ENCODE results near the gene TRIM75. TPM values are rescaled to one million over a fixed set of nuclear protein-coding genes. Genes with fewer than 3 reads are reported as not detected.

The TRIM75 gene
- total and polyA plus RNA-seq, 2 of the 13 experiments (the other 11 are each of a cell fraction or from before 2014, with no cell fraction given) = not detected

- ATAC-seq (no peak), FAIRE-seq (no peak), DNase-seq (ENCODE audit: low spot score) (no peak)
- Histone ChIP-seq H3K4me1 (ENCODE audit: insufficient read depth, low read length) (peaks cover 6% of the 10 kb centered on the region; the same call in 1 of the 2 replicates), H3K4me3 (replicated peaks in 1 of 3; ENCODE audit: insufficient read depth in 1 of 3, low read depth in 2 of 3, low read length in 3 of 3) (no peak overlapping the region), H3K79me2 (ENCODE audit: insufficient read depth, low read length) (no peaks in the 10 kb centered on the region), H3K9ac (ENCODE audit: insufficient read depth, low read depth, low read length) (no peak overlapping the region), H3K27me3 (ENCODE audit: control insufficient read depth in 1 of 2, insufficient read depth in 2 of 2, low read length in 2 of 2) (peaks cover 2 to 5% of the 10 kb centered on the region in 2 experiments; a peak in 2 of 5 replicates), H3K9me3 (ENCODE audit: low read length) (no peaks in the 10 kb centered on the region), H2AFZ (ENCODE audit: low read length) (no peak overlapping the region), H3K36me3 (replicated peaks in 1 of 2; ENCODE audit: control insufficient read depth in 1 of 2, insufficient read depth in 2 of 2, low read length in 2 of 2) (no peaks in the 10 kb centered on the region), H3K4me2 (ENCODE audit: low read depth, low read length) (no peak overlapping the region), H4K20me1 (ENCODE audit: insufficient read depth, low read length) (no peaks in the 10 kb centered on the region), H3K27ac (ENCODE audit: extremely low read length, insufficient read depth, low read length) (no peak overlapping the region)
- no TSS peak for BruUV-seq (replicated peaks)
- in situ Hi-C loops (cut with HindIII; ENCODE audit: extremely low pct_ligation_motif_present, low pct_unique_long_range_greater_than_20kb) = no loop called here
- intact Hi-C loops (cut with micrococcal nuclease; ENCODE audit: unreplicated experiment) = no loop called here
- ChIA-PET CTCF (ENCODE audit: low intra/inter-chr PET ratio, low total read pairs) (no interaction called here), POLR2A (no interaction called here)
- TF ChIP-seq CREB1 (IDR thresholded peaks at IDR 0.05) (0 out of 2 replicates have a peak, but pooled peaks have one; percentile 61), CREB1 (CRISPR knock-in tag; IDR thresholded peaks at IDR 0.05) (no peak), ZNF652 (CRISPR knock-in tag; IDR thresholded peaks at IDR 0.05; ENCODE audit: borderline replicate concordance, low read depth) (no peak), ATF7 (IDR thresholded peaks at IDR 0.05) (peak; percentile 62), ATF7 (CRISPR knock-in tag; IDR thresholded peaks at IDR 0.05) (no peak)
- WGBS (ENCODE audit: low lambda C conversion rate) = 0% methylated on average over 1 of the region's 2 CpGs
These were observed 43.2 kb upstream of the TRIM75 start for GRCh38 chr4:165010487-165010886.

GRCh38 chr4:165010991-165011390 is 42.7 kb upstream of the TRIM75 start:
- no peak overlapping the region for H3K4me3 ChIP-seq (replicated peaks in 1 of 3; ENCODE audit: insufficient read depth in 1 of 3, low read depth in 2 of 3, low read length in 3 of 3)
- no peak for TF ChIP-seq RNF2 (conservative IDR thresholded peaks at IDR 0.05; ENCODE audit: low read depth)
- no peak for TF ChIP-seq NFKBIZ (CRISPR knock-in tag; IDR thresholded peaks at IDR 0.05)
- no peak for TF ChIP-seq CBFB (CRISPR knock-in tag; IDR thresholded peaks at IDR 0.05)
- no peak for TF ChIP-seq REL (CRISPR knock-in tag; conservative IDR thresholded peaks at IDR 0.05)
- TF ChIP-seq HOXA3 (CRISPR knock-in tag; IDR thresholded peaks at IDR 0.05) = no peak
- no peak for TF ChIP-seq ZNF562 (CRISPR knock-in tag; IDR thresholded peaks at IDR 0.05; ENCODE audit: borderline replicate concordance)
- no peak for TF ChIP-seq ETS1 (CRISPR knock-in tag; IDR thresholded peaks at IDR 0.05)
- no peak for TF ChIP-seq MAFF (IDR thresholded peaks at IDR 0.05; ENCODE audit: low read depth, low read length)
- no peak for TF ChIP-seq ZNF530 (CRISPR knock-in tag; IDR thresholded peaks at IDR 0.05; ENCODE audit: low read depth)
- no peak for TF ChIP-seq EED (CRISPR knock-in tag; IDR thresholded peaks at IDR 0.05)
- no peak for TF ChIP-seq ZNF512B (CRISPR knock-in tag; IDR thresholded peaks at IDR 0.05; ENCODE audit: borderline replicate concordance)
- no peak for TF ChIP-seq ZNF354B (CRISPR knock-in tag; IDR thresholded peaks at IDR 0.05)
- TF ChIP-seq SNAPC5 (CRISPR knock-in tag; IDR thresholded peaks at IDR 0.05; ENCODE audit: borderline replicate concordance) = no peak
- in situ Hi-C loops (cut with HindIII; ENCODE audit: extremely low pct_ligation_motif_present, low pct_unique_long_range_greater_than_20kb) (no loop called here), intact Hi-C loops (cut with micrococcal nuclease; ENCODE audit: unreplicated experiment) (no loop called here)
- no peaks in the 10 kb centered on the region for H3K9me3 ChIP-seq (ENCODE audit: low read length)
- ChIA-PET CTCF (ENCODE audit: low intra/inter-chr PET ratio, low total read pairs) (no interaction called here), POLR2A (no interaction called here)
- no TSS peak for BruUV-seq (replicated peaks)
- H3K4me2 ChIP-seq (ENCODE audit: low read depth, low read length) = no peak overlapping the region
- H3K4me1 ChIP-seq (ENCODE audit: insufficient read depth, low read length) = peaks cover 6% of the 10 kb centered on the region; the same call in 1 of the 2 replicates
- H3K9ac ChIP-seq (ENCODE audit: insufficient read depth, low read depth, low read length) = no peak overlapping the region
- H3K27me3 ChIP-seq (ENCODE audit: control insufficient read depth in 1 of 2, insufficient read depth in 2 of 2, low read length in 2 of 2) = peaks cover 2 to 5% of the 10 kb centered on the region in 2 experiments; a peak in 2 of 5 replicates
- WGBS (ENCODE audit: low lambda C conversion rate) = 28% methylated on average over 8 of the region's 8 CpGs
- no peaks in the 10 kb centered on the region for H3K79me2 ChIP-seq (ENCODE audit: insufficient read depth, low read length)
- ATAC-seq (no peak), FAIRE-seq (no peak), DNase-seq (ENCODE audit: low spot score) (no peak)
- no peak overlapping the region for H3K27ac ChIP-seq (ENCODE audit: extremely low read length, insufficient read depth, low read length)
- no peaks in the 10 kb centered on the region for H3K36me3 ChIP-seq (replicated peaks in 1 of 2; ENCODE audit: control insufficient read depth in 1 of 2, insufficient read depth in 2 of 2, low read length in 2 of 2)
- H2AFZ ChIP-seq (ENCODE audit: low read length) = no peak overlapping the region
- no peaks in the 10 kb centered on the region for H4K20me1 ChIP-seq (ENCODE audit: insufficient read depth, low read length)
